Measurements from ENCODE around the gene UBE3B.

The UBE3B gene

DNA sequence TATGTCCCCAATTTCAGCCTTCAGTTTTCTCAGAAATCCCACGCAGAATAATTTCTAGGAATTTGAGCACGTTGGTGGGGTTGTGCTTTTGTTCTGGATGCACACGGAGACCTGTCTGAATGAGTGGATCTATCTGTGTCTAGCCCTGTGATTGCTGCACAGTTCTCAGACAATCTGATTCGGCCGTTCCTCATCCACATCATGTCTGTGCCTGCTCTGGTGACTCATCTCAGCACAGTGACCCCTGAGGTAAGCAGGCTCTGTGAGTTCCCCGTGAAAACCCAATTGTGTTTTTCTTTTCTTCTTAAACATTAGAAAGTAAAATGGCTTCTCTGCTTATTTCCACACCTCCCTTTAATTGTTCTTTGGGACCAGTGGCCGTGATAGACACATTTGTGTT lies 20.2 kb downstream of the UBE3B start:
- no peak for DNase-seq

- DNase-seq, result no peak
Measured at GRCh38 chr12:109500406-109501185, 23.2 kb downstream of the UBE3B start.

DNA sequence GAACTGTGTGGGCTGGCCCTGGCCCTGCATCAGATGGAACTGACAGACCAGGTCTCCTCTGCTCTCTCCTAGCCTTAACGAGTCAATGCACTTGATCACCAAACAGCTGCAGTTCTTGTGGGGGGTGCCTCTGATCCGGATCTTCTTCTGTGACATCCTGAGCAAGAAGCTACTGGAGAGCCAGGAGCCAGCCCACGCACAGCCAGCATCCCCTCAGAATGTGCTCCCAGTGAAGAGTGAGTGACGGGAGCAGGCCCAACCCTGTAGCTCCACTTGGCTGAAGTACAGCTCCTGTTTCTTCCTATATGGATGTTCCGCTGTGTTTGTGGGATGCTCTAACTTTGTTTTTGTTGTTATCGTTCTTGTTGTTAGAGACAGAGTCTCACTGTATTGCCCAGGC lies 23.9 kb downstream of the UBE3B start:
- DNase-seq, result no peak

DNA sequence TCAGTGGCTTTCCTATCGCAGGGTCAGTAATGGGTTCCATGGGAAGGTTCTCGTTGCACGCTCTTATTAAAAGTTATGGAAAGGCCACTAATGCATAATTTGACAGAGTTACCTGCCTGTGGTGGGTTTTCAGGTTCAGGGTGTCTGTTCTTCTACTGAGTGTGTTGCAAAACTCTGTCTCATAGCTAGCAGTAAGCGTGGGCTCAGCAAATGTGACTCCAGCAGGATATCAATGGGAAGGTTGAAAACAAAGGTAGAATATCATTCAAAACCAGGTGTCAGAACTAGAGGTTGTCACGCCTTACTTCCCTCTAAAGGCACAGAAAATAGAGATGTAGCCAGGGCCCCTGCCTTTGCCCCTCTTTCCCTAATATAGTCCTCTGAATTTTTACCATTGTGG lies 24.9 kb downstream of the UBE3B start:
- no peak for DNase-seq

GRCh38 chr12:109503611-109504010 lies 26.2 kb downstream of the UBE3B start:
- DNase-seq, result no peak

- DNase-seq, result no peak
Measured at GRCh38 chr12:109504068-109504467, 26.6 kb downstream of the UBE3B start.

GRCh38 chr12:109510196-109510595 lies 32.8 kb downstream of the UBE3B start:
- no peak for DNase-seq

DNA sequence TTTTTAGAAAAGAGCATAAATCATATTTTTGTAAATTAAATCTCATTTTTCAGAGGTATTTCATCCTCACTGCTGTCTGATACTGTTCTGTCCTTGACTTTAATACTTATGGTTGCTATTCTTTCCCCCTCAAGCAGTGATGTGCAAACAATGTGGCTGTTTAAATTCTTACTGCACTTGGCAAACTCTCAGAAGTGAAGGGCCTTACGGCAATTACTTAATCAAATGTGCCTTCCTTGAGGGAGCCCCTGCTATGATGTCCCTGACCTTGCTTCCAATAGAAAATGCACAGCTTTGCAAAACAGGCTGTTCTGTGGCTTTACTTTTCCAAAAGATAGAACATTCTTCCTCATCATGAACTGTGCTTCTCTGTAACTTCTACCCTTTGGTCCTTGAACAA lies 35.2 kb downstream of the UBE3B start:
- DNase-seq, result no peak

DNA sequence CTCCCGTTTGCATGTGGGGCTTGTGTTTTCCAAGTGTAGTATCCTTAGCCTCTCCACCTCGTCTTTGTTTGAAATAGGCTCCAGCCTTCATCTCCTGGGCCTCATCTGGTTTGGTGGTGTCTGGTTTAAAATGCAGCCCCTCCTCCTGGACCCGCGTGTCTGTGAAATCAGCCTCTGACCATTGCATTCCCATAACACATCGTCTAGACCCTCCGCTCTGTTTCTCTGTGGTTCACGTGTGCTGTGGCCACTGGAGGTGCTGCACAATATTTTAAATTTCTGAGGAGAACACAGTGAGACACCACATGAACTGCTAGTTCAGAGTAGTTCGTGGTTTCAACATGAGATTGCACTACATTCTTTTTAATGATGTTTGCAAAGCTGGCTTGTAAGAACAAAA lies 35.6 kb downstream of the UBE3B start:
- no peak for DNase-seq

DNA sequence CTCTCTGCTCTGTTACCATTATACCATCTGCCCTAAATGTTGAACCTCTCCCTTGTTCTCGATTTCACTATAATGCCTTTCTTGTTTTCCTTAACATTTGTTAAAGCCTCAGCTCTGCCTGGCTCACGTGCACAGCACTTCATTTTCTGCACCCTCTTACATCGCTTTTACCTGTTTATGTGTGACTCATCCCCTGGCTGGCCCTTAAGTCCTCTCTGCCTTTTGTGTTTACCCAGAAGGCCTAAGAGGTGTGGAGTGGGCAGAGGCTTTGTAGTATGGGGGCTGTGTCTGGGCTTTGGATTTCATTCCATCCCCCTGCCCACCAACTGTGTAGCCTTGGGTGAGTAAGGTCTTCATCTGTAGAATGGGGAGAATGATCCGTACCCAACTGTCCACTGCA lies 36.5 kb downstream of the UBE3B start:
- no peak for DNase-seq

DNA sequence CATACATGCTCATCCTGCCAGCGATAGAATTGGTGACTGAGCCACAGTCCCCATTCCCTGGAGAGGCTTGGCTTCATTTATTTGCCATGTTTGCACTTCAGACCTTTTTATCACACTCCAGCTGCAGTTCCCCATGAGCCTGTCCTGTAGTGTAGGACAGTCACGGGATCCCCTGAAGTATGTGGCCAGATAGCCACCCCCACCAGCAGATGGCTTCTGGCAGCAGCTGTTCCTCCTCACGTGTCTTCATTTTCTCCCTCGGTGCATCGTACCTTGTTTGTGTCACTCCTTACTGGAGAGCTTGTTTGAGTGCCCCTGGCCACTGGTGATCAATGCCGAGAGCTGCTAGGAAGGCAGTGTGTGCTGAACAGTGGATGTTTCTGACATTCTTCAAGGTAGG lies 40.2 kb downstream of the UBE3B start:
- DNase-seq, result no peak

GRCh38 chr12:109518820-109519665 lies 41.6 kb downstream of the UBE3B start:
- DNase-seq, result peak; percentile 66 to 79

- DNase-seq, result no peak
Measured at GRCh38 chr12:109519787-109520186, 42.4 kb downstream of the UBE3B start.

GRCh38 chr12:109521831-109522230 lies 44.4 kb downstream of the UBE3B start:
- no peak for DNase-seq

- DNase-seq, result no peak
Measured at GRCh38 chr12:109523071-109523470, 45.6 kb downstream of the UBE3B start.

GRCh38 chr12:109523504-109523903 lies 46.1 kb downstream of the UBE3B start:
- no peak for DNase-seq

GRCh38 chr12:109524466-109525278 lies 47.2 kb downstream of the UBE3B start:
- no peak for DNase-seq

- no peak for DNase-seq
Measured at GRCh38 chr12:109525279-109525585, 47.8 kb downstream of the UBE3B start.

DNA sequence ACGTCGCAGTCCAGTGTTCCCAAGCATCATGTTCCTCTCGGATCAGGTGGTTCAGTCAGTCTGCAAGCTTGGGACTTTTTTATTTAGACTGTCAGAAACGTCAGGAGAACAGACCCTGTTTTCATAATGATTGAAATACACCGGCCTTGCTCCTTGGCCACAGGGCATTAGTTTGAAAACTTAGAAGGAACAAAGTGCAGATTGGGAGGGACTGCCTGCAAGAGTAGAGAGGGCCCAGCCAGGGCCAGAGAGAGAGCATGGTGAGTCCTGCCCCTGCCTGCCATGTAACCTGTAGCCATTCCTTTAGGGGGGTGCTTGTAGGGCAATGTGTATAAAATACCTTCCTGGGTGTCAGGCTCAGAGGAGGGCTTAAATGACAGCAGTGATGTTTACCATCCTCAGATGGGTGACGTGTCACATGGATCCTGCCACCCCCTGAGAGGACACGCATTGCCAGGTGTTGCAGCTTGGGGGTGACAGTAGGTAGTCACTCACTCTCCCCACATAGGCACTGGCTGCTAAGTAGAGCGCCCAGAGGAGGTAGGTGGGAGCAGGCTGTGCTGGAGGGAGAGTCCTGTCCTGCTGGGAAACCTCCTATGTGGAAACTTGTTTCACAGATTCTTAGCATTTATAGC lies 50.2 kb downstream of the UBE3B start:
- no peak for DNase-seq

DNA sequence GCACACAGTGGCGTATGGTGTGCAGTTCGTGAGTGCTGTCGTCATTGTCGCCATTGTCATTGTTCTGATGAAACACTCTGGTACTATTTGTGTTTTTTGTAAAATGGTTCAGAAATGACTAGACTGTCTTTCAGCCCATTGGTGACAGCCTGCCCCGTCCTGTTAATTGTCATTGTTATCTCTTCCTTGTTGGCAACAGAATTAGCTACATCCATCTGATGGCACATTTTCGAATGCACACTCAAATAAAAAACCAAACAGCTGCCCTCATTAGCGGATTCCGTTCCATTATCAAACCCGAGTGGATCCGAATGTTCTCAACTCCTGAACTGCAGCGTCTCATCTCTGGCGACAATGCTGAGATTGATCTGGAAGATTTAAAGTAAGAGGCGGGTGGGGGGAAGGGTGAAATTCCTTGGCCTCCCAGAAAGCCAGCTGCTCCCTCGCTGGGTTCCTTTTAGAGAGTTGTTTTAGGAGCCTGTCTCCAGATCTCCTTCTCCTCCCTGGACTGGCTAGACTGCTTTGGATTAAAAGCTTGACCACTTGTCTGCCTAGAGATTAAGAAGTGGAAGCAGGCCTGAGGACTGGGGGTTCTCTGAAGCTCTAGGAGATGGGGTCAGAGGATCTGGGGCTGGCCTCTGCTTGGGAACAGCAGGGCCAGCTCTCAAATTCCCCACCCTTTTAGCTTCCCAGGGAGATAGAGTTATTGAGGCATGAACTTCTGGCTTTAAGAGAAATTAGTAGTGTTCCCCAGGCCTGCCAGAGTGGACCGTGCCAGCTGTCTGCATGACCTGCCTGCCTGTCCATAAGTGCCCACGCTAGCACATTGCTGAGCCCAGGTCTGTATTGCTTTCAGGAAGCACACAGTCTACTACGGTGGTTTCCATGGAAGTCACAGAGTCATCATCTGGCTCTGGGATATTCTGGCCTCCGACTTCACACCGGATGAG lies 52.5 kb downstream of the UBE3B start:
- DNase-seq, result no peak

DNA sequence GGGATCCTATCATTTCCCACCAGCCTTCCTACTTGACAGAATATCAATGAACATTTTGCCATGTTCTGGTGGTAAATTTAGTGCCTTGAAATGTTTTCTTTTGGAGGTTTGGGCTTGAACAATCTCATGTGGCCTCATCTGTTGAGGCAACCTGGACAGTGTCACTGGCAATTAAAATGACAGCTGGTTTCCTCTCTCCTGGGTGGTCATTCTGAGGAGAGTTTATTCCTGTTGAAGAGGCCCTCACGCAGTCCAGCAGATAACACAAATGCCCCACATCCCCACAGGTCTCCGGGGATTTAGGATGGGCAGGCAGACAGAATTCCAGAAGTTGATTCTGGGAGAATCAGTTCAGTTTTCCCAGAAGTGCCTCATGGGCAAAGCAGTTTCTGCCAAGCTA lies 54.0 kb downstream of the UBE3B start:
- no peak for DNase-seq

Data from Kasumi-1 (cell line).